Measurements from ENCODE around the gene OR13H1.
"Not testable (repeated sequence)": the region's sequence is repeated elsewhere in the genome, so short reads cannot be mapped to it uniquely, and the experiment has no call there.

The OR13H1 gene, protein sequence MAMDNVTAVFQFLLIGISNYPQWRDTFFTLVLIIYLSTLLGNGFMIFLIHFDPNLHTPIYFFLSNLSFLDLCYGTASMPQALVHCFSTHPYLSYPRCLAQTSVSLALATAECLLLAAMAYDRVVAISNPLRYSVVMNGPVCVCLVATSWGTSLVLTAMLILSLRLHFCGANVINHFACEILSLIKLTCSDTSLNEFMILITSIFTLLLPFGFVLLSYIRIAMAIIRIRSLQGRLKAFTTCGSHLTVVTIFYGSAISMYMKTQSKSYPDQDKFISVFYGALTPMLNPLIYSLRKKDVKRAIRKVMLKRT

DNA sequence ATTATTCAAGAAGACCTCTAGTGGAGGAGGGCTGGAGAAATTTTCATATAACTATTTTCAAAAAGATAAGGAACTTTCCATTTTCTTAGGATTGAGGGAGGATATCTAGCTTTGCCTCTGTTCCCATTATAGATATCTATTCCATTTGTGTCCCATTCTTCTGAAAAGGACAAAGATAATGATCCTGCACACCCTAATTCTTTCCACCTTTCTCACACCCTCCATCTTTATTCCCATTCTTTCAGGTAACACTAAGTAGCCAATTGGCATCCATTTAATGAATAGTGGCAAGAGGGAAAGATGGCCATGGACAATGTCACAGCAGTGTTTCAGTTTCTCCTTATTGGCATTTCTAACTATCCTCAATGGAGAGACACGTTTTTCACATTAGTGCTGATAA lies at the start of gene OR13H1:
Gene OR13H1 (plus strand): TSS at position 301 of the 400 bp plus-strand sequence. CDS start 0 bp downstream, at position 301.
- no peak for DNase-seq

DNA sequence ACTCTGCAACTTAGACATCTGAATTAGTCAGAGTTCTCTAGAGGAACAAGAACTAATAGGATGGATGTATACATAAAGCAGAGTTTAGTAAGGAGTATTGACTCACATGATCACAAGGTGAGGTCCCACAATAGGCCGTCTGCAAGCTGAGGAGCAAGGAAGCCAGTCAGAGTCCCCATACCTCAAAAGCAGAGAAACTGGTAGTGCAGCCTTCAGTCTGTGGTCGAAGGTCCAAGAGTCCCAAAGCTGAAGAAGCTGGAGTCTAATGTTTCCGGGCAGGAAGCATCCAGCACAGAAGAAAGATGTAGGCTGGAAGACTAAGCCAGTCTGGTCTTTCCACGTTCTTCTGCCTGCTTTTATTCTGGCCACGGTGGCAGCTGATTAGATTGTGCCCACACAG lies 42.3 kb upstream of the OR13H1 start:
- not testable (repeated sequence) for DNase-seq

DNA sequence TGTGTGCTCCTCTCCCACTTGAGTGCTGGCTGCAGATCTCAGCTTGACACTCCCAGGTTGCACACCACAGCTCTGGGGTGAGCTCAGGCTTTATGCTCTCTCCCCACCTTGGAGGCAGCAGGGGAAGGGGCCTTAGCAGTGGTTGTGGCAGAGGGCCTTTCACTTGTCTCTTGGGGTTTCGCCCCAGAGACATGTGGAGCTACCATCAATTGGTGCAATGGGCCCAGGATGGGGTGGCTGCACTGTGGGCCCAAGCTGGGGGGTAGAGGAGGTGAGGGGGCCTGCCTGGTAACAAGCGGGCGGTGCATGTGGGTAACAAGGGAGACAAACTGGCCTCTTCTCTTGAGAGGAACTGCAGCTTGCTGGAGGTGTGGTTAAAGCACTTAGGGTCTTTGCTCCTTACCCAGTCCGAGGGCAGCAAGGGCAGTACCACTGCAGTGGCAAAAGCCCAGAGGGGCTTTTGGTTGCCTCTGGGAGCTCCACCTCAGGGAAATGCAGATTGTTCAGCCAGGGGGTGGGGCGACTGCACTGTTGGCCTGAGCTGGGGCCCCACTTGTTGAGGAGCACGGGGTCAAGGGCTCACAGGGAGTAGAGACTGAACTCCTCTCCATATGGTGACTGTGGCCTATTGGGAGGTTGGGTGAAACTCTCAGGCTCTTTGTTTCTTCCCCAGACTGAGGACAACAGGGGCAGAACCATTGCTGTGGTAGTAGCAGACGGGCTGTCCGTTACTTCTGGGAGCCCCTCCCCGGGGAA lies 30.5 kb upstream of the OR13H1 start:
- DNase-seq, result no peak

DNA sequence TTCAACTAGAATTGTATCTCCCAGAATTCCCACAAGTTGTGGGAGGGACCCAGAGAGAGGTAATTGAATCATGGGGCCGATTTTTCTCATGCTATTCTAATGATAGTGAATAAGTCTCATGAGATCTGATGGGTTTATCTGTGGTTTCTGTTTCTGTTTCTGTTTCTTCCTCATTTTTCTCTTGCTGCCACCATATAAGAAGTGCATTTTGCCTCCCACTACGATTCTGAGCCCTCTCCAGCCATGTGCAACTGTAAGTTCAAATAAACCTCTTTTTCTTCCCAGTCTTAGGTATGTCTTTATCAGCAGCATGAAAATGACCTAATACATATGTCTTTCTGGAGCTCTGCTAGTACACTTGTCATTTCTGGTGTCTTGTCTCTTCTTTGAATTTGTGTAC lies 22.1 kb upstream of the OR13H1 start:
- no peak for DNase-seq

DNA sequence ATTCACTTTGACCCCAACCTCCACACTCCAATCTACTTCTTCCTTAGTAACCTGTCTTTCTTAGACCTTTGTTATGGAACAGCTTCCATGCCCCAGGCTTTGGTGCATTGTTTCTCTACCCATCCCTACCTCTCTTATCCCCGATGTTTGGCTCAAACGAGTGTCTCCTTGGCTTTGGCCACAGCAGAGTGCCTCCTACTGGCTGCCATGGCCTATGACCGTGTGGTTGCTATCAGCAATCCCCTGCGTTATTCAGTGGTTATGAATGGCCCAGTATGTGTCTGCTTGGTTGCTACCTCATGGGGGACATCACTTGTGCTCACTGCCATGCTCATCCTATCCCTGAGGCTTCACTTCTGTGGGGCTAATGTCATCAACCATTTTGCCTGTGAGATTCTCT lies 344 bp downstream of the OR13H1 start:
- no peak for DNase-seq

DNA sequence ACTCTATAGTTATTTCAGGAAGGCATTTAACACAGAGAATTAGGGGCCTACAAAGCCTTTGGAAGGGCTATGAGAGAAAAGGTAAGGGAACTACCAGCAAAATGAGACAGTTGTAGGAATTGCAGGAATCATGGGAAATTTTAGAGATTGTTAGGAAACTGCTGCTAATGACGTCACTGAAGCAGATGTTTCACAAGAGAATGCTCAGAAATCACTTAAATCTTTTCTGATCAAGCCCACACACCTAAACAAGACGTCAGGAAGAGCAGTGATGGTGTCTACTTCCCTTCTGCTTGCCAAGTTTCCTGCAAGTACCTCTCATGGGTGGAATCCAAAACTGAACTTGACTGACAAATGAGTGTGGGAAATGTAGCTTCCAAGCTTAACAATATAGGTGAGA lies 5.1 kb downstream of the OR13H1 start:
- no peak for DNase-seq

DNA sequence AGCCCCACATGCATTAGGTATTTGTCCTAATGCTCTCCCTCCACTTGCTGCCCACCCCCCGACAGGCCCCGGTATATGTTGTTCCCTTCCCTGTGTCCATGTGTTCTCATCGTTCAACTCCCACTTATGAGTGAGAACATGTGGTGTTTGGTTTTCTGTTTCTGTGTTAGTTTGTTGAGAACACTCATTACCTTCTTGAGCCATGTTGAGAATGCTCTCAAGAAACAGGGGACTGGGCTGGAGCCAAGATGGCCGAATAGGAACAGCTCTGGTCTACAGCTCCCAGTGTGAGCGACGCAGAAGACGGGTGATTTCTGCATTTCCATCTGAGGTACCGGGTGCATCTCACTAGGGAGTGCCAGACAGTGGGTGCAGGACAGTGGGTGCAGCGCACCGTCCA lies 8.6 kb downstream of the OR13H1 start:
- not testable (repeated sequence) for DNase-seq

DNA sequence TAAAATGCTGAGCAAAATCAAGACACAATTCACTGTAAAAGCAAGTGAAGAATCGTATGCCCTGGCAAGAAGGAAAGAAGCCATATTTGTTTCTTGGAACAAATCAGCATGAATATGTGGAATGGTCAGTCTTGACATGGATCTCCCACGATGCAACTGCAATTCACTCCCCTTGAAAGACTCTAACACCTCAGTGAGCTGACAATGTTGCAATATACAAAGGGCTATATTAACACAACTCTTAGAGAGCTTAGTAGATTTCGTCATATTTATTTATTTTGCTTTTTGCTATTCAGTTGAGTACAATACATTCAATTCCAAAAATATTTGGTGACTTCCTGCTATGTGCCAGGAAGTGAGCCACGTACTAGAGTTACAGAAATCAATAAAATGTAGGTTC lies 14.7 kb downstream of the OR13H1 start:
- DNase-seq, result no peak

DNA sequence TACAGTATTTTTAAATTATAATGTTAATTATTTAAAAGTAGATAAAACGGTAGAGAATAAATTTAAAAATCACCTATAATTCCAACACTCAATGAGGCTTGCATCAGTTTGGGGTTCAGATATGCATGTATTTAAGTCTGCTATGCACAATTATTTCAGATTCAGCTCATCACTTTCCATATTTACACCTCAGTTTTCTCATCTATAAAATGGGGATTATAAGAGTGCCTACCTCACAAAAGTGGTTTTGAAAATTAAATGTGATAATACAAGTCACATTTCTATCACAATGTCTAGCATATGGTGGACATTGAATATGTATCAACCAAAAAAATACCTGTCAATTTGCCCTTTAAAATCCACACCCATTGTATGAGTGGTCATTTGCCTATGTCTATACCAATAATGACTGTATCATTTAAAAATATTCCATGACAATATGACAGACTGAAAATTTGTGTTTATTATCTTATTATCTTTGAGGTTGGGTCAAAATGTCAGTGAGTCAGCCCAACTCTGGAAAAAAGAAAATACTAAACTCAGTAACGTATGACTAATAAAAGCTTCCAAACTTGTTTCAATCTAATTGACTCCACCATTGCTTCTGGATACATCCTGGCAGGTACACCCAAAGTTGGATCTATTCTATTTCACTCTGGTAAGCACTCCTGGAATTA lies 20.8 kb downstream of the OR13H1 start:
- no peak for DNase-seq

DNA sequence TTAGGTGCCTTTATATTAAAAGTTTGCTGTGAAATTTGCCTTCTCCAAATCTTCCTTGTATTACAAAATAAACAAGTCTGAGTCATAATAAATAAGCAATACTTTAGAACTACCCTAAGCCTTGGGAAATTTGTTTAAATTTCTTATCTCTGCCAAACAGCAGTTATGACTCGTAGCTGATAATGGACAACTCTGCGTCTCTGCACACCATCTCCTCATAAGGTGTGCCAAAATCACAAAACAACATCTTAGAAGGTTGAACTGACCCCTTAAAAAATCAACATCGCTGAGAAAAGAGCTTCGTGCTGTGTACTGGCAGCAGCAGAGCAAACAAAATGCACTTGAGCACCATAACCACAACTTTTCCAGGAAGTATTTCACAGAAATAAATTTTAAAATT lies 22.0 kb downstream of the OR13H1 start:
- no peak for DNase-seq

DNA sequence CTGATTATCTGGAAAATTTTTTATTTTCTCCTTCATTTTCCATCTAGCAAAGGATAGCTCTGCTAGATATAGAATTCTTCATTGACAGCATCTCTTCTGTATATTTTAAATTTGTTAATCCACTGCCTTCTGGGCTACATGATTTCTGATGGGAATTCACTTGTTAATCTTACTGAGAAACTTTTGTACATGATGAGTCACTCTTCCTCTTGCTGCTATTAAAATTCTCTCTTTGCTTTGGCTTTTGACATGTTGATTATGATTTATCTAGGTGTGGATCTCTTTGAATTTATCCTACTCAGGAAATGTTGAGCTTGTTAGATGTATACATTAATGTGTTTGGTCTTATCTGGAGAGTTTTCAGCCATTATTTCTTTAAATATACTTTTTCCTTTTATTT lies 27.5 kb downstream of the OR13H1 start:
- no peak for DNase-seq

DNA sequence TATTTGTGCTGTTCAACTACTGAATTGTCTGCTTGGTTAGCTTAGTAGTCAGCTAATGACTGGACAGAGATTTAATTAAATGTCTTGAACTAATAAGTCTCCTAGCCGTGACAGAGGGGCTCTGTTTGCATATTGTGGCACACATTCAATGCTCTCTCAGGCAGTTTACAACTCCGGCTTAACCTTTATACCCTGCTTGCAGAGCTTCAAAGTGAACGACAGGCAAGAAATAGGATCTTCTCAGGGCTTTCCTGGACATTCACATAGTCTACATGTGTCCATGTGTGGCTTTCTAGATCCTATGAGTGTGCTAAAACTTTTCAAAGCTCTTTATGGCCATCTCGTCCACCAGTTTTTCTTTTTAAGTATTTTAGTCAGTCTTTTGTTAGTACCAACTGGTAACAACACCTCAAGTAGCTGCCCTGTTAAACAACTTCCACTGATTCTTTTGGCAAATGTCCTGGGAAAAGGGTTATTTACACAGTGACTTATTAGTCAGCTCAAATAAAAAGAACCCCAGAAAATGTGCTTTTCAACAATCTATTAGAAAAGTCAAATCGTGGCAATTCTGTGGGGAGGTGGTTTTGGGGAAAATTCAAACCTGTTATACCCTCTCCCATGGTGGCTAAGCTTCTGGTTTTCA lies 28.6 kb downstream of the OR13H1 start:
- DNase-seq, result no peak

DNA sequence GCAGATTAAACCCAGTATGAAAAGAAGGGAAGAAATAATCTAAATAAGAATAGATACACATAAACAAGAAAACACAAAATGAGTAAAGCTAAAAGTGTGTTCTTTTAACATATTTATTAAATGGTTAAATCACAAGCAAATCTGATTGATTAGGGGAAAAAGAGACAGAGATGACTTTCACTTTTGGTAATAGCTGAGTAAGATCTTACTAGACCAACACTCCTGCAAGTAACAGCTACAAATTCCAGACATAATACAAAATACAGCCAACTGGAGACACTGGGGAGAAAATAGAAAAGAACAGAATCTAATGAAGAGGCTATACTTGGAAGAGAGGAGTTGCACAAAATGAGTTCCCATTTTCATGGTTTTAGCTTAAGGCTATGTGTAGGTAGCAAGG lies 33.5 kb downstream of the OR13H1 start:
- no peak for DNase-seq

DNA sequence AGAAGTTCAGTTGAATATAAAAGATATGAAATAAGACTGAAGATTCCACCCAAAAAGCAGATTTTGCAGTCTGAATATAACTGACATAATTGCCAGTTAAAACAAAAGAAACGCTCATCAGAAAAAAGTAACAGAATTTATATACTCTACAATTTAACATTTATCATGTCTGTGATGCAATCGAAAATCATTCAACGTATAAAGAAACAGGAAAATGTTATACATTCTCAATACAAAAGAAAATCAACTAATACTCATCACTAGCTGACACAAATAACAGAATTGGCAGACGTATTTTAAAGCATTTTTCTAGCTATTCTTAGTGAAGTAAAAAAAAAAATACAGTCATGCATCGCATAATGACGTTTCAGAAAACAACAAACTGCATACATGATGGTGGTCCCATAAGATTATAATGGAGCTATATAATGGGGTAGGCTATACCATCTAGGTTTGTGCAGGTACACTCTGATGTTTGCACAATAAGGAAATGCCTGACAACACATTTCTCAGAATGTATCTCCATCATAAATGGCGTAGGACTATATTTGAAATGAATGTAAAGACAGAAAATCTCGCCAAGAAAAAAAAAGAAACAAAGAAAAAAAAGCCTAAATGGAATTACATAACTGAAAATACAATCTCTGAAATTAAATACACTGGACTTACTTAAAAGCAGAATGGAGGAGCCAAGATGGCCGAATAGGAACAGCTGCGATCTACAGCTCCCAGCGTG lies 34.3 kb downstream of the OR13H1 start:
- no peak for DNase-seq

DNA sequence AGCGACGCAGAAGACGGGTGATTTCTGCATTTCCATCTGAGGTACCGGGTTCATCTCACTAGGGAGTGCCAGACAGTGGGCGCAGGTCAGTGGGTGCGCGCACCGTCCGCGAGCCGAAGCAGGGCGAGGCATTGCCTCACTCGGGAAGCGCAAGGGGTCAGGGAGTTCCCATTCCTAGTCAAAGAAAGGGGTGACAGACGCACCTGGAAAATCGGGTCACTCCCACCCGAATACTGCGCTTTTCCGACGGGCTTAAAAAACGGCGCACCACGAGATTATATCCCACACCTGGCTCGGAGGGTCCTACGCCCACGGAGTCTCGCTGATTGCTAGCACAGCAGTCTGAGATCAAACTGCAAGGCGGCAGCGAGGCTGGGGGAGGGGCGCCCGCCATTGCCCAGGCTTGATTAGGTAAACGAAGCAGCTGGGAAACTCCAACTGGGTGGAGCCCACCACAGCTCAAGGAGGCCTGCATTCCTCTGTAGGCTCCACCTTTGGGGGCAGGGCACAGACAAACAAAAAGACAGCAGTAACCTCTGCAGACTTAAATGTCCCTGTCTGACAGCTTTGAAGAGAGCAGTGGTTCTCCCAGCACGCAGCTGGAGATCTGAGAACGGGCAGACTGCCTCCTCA lies 35.0 kb downstream of the OR13H1 start:
- DNase-seq, result not testable (repeated sequence)

DNA sequence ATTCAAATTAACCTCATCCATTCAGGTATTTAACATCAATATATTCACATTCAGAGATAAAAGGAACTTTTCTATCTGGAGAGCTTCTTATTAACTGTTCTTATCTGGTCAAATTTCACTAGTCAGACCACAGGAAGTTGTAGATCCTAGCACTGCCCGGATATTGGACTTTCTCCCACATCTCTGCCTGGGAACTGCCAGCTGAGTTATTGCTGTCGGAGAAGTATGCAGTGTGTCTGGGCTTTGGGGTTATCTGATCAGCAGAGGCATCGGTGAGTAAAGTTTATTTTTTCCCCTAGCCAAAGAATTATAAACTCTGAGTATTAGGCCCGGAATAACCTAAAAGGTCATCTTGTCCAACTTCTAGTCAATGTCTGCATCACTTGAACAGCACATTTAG lies 45.1 kb downstream of the OR13H1 start:
- DNase-seq, result no peak
